Mucosa of descending colon (tissue), 3 donors: ENCODE measurements around the gene KCNT1. TPM values are rescaled to one million over a fixed set of nuclear protein-coding genes. Genes with fewer than 3 reads are reported as not detected.

ENCODE experiments used
- ATAC-seq: fragments of 200-7000 bp; cut with Tn5 transposase; one replicate; pipeline ENCODE4 v1.9.1; 2020; ENCODE audit warnings: mild to moderate bottlenecking, moderate library complexity
- DNase-seq, 3 donors: peaks; one replicate each; pipeline ENCODE4 v3.0.0-alpha.2; 2020
- H3K36me3 ChIP-seq: fragments of 200-600 bp; one replicate; pipeline ENCODE4 v1.8.0; 2021; ENCODE audit warnings: low read depth, mild to moderate bottlenecking
- H3K4me1 ChIP-seq: fragments of 200-600 bp; one replicate; pipeline ENCODE4 v1.8.0; 2021; ENCODE audit warnings: low read depth, mild to moderate bottlenecking
- H3K4me3 ChIP-seq: fragments of 200-600 bp; one replicate; pipeline ENCODE4 v1.8.0; 2021; ENCODE audit warnings: mild to moderate bottlenecking
- H3K9me3 ChIP-seq: fragments of 200-600 bp; one replicate; pipeline ENCODE4 v1.8.0; 2021; ENCODE audit warnings: mild to moderate bottlenecking
- CTCF ChIP-seq: fragments of 200-600 bp; IDR thresholded peaks from one replicate; pipeline ENCODE4 v1.8.0; 2022; ENCODE audit warnings: antibody characterized with exemption, mild to moderate bottlenecking
- intact Hi-C, 2 donors: fragments of 100-400 bp; cut with DNase I in 1 of 2; cut with micrococcal nuclease in 1 of 2; formaldehyde crosslinking; loops; one replicate each; pipeline versions ENCODE4 v1.11.0 to v1.11.1; 2022; cut with DNase I, micrococcal nuclease
- total RNA-seq, 3 donors: library from RNA; stranded (reverse); fragmentation: NEBNext Ultra II Directional in 2 of 3; extraction: Animal tissue kit (Norgen Biotek cat#: 25700) in 2 of 3; gene quantifications; one replicate each; pipeline versions ENCODE4 v1.2.1 to v1.2.4, GENCODE V29; 2021 to 2023
- donor health status: DM: no; HTN: no; CAD: no; lungs with moderate emphysema.
- donor health status: DM: no; HTN: no; CAD: no.
- donor health status: DM: no; HTN: yes; CAD: no.

KCNT1 gene
- total RNA-seq, 3 donors from 2014 or later, result 0.22 to 0.60 TPM; not detected in 1

- no peak for TF ChIP-seq CTCF
- Histone ChIP-seq H3K36me3 (no peaks in the 10 kb centered on the region), H3K4me1 (no peaks in the 10 kb centered on the region), H3K4me3 (no peak overlapping the region), H3K9me3 (no peaks in the 10 kb centered on the region)
- intact Hi-C loops, result no loop called here
- DNase-seq, result no peak
- ATAC-seq, result no peak
Observed at GRCh38 chr9:135777623-135778177, 75.7 kb downstream of the KCNT1 start.

- Histone ChIP-seq H3K9me3 (no peaks in the 10 kb centered on the region), H3K36me3 (no peaks in the 10 kb centered on the region), H3K4me1 (no peaks in the 10 kb centered on the region), H3K4me3 (no peak overlapping the region)
- DNase-seq (no peak), ATAC-seq (no peak)
- TF ChIP-seq CTCF, result no peak
- intact Hi-C loops, result no loop called here
Observed at GRCh38 chr9:135778421-135778820, 76.4 kb downstream of the KCNT1 start.

- intact Hi-C loops, result no loop called here
- no peak for ATAC-seq
- TF ChIP-seq CTCF, result no peak
Observed at GRCh38 chr9:135779571-135779970, 77.6 kb downstream of the KCNT1 start.

GRCh38 chr9:135780086-135780485, 78.1 kb downstream of the KCNT1 start:
- no peak for TF ChIP-seq CTCF
- no peaks in the 10 kb centered on the region for H3K9me3 ChIP-seq
- no peaks in the 10 kb centered on the region for H3K4me1 ChIP-seq
- ATAC-seq (no peak), DNase-seq (no peak)
- intact Hi-C loops, result no loop called here
- H3K36me3 ChIP-seq, result no peaks in the 10 kb centered on the region
- no peak overlapping the region for H3K4me3 ChIP-seq

More at GRCh38 chr9:135779571-135779970, 77.6 kb downstream of the KCNT1 start:
- H3K9me3 ChIP-seq, result no peaks in the 10 kb centered on the region
- no peak for DNase-seq
- no peaks in the 10 kb centered on the region for H3K36me3 ChIP-seq
- no peak overlapping the region for H3K4me3 ChIP-seq
- H3K4me1 ChIP-seq, result no peaks in the 10 kb centered on the region

GRCh38 chr9:135780626-135781025, 78.6 kb downstream of the KCNT1 start:
- intact Hi-C loops, result no loop called here
- DNase-seq, result no peak
- Histone ChIP-seq H3K4me1 (no peaks in the 10 kb centered on the region), H3K4me3 (no peak overlapping the region), H3K9me3 (no peaks in the 10 kb centered on the region), H3K36me3 (no peaks in the 10 kb centered on the region)
- no peak for TF ChIP-seq CTCF
- ATAC-seq, result no peak

GRCh38 chr9:135782946-135783345, 81.0 kb downstream of the KCNT1 start:
- Histone ChIP-seq H3K36me3 (no peaks in the 10 kb centered on the region), H3K9me3 (no peaks in the 10 kb centered on the region), H3K4me3 (no peak overlapping the region), H3K4me1 (no peaks in the 10 kb centered on the region)
- DNase-seq (no peak), ATAC-seq (no peak)
- TF ChIP-seq CTCF, result no peak
- intact Hi-C loops, result no loop called here
